Measurements from ENCODE around the gene WASL.

Gene WASL

GRCh38 chr7:123675181-123675473, 73.7 kb downstream of the WASL start:
- H3K9me3 ChIP-seq (ENCODE audit: low read length): no peaks in the 10 kb centered on the region
- TF ChIP-seq CTCF (IDR thresholded peaks at IDR 0.05; ENCODE audit: low read length) (no peak), EZH2 (IDR thresholded peaks at IDR 0.05; ENCODE audit: borderline replicate concordance, low read length) (no peak)
- no peaks in the 10 kb centered on the region for H3K36me3 ChIP-seq (ENCODE audit: insufficient read depth, low read length)
- no peaks in the 10 kb centered on the region for H3K4me1 ChIP-seq (ENCODE audit: insufficient read depth, low read length, severe bottlenecking)
- H3K27ac ChIP-seq (ENCODE audit: low read depth, low read length, poor library complexity, severe bottlenecking): no peak overlapping the region
- H3K4me2 ChIP-seq (ENCODE audit: low read length): no peak overlapping the region
- no peaks in the 10 kb centered on the region for H3K9me2 ChIP-seq (ENCODE audit: low read depth, low read length)
- H3F3A ChIP-seq (ENCODE audit: insufficient read depth, low read length): no peaks in the 10 kb centered on the region
- no peaks in the 10 kb centered on the region for H3K79me2 ChIP-seq (ENCODE audit: insufficient read depth, low read length)
- H3K27me3 ChIP-seq (ENCODE audit: insufficient read depth, low read length): no peaks in the 10 kb centered on the region
- no peak overlapping the region for H2AFZ ChIP-seq (ENCODE audit: low read length)
- H3K9ac ChIP-seq (ENCODE audit: low read length): no peak overlapping the region
- no peaks in the 10 kb centered on the region for H4K20me1 ChIP-seq (ENCODE audit: insufficient read depth, low read length)
- no peak overlapping the region for H3K4me3 ChIP-seq (ENCODE audit: low read depth, low read length, poor library complexity, severe bottlenecking)

- H3F3A ChIP-seq (ENCODE audit: insufficient read depth, low read length): no peaks in the 10 kb centered on the region
- H3K4me1 ChIP-seq (ENCODE audit: insufficient read depth, low read length, severe bottlenecking): no peaks in the 10 kb centered on the region
- no peaks in the 10 kb centered on the region for H3K27me3 ChIP-seq (ENCODE audit: insufficient read depth, low read length)
- H3K9me3 ChIP-seq (ENCODE audit: low read length): no peaks in the 10 kb centered on the region
- H3K4me2 ChIP-seq (ENCODE audit: low read length): no peak overlapping the region
- TF ChIP-seq EZH2 (IDR thresholded peaks at IDR 0.05; ENCODE audit: borderline replicate concordance, low read length): no peak
- TF ChIP-seq CTCF (IDR thresholded peaks at IDR 0.05; ENCODE audit: low read length): no peak
- H4K20me1 ChIP-seq (ENCODE audit: insufficient read depth, low read length): no peaks in the 10 kb centered on the region
- H2AFZ ChIP-seq (ENCODE audit: low read length): no peak overlapping the region
- no peaks in the 10 kb centered on the region for H3K79me2 ChIP-seq (ENCODE audit: insufficient read depth, low read length)
- H3K4me3 ChIP-seq (ENCODE audit: low read depth, low read length, poor library complexity, severe bottlenecking): no peak overlapping the region
- H3K27ac ChIP-seq (ENCODE audit: low read depth, low read length, poor library complexity, severe bottlenecking): no peak overlapping the region
- no peaks in the 10 kb centered on the region for H3K36me3 ChIP-seq (ENCODE audit: insufficient read depth, low read length)
- H3K9me2 ChIP-seq (ENCODE audit: low read depth, low read length): no peaks in the 10 kb centered on the region
- H3K9ac ChIP-seq (ENCODE audit: low read length): no peak overlapping the region
Measured at GRCh38 chr7:123674399-123675180, 74.2 kb downstream of the WASL start.

GRCh38 chr7:123673752-123674398, 74.9 kb downstream of the WASL start:
- Histone ChIP-seq H3K9me2 (ENCODE audit: low read depth, low read length) (no peaks in the 10 kb centered on the region), H3K79me2 (ENCODE audit: insufficient read depth, low read length) (no peaks in the 10 kb centered on the region), H3F3A (ENCODE audit: insufficient read depth, low read length) (no peaks in the 10 kb centered on the region), H3K4me2 (ENCODE audit: low read length) (no peak overlapping the region), H3K4me3 (ENCODE audit: low read depth, low read length, poor library complexity, severe bottlenecking) (no peak overlapping the region), H3K27me3 (ENCODE audit: insufficient read depth, low read length) (no peaks in the 10 kb centered on the region), H2AFZ (ENCODE audit: low read length) (no peak overlapping the region), H3K27ac (ENCODE audit: low read depth, low read length, poor library complexity, severe bottlenecking) (no peak overlapping the region), H3K9ac (ENCODE audit: low read length) (no peak overlapping the region), H3K4me1 (ENCODE audit: insufficient read depth, low read length, severe bottlenecking) (no peaks in the 10 kb centered on the region), H3K9me3 (ENCODE audit: low read length) (no peaks in the 10 kb centered on the region), H3K36me3 (ENCODE audit: insufficient read depth, low read length) (no peaks in the 10 kb centered on the region), H4K20me1 (ENCODE audit: insufficient read depth, low read length) (no peaks in the 10 kb centered on the region)
- TF ChIP-seq CTCF (IDR thresholded peaks at IDR 0.05; ENCODE audit: low read length) (no peak), EZH2 (IDR thresholded peaks at IDR 0.05; ENCODE audit: borderline replicate concordance, low read length) (no peak)
